ENCODE results near the gene KIF26A.

DNA sequence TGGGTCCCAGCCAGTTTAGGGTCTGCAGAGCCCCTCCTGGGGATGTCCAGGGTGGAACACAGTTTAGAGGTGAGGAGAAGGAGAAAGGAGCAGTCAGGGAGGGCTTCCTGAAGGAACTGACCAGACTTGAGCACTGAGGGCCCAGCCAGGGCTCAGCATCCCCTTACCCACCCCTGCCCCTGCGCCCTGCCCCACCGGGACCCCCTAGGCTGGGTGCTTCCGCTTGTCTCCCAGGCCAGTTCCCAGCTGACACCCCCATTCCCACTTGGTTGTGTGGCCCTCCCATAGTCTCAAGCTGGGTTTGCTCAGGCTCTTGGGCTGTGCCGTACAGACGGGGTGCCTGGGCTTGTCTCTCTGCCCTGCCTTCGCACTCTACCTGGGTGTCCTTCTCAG is 26.3 kb upstream of the KIF26A start:
- TF ChIP-seq, protein P1, sequence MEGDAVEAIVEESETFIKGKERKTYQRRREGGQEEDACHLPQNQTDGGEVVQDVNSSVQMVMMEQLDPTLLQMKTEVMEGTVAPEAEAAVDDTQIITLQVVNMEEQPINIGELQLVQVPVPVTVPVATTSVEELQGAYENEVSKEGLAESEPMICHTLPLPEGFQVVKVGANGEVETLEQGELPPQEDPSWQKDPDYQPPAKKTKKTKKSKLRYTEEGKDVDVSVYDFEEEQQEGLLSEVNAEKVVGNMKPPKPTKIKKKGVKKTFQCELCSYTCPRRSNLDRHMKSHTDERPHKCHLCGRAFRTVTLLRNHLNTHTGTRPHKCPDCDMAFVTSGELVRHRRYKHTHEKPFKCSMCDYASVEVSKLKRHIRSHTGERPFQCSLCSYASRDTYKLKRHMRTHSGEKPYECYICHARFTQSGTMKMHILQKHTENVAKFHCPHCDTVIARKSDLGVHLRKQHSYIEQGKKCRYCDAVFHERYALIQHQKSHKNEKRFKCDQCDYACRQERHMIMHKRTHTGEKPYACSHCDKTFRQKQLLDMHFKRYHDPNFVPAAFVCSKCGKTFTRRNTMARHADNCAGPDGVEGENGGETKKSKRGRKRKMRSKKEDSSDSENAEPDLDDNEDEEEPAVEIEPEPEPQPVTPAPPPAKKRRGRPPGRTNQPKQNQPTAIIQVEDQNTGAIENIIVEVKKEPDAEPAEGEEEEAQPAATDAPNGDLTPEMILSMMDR (IDR thresholded peaks at IDR 0.05; ENCODE audit: low read length) = no peak
- no peak for TF ChIP-seq EZH2 (IDR thresholded peaks at IDR 0.05; ENCODE audit: borderline replicate concordance, low read length)

Measured in OCI-LY1 (cell line).